ENCODE results near the gene DVL2. TPM values are rescaled to one million over a fixed set of nuclear protein-coding genes. Genes with fewer than 3 reads are reported as not detected.

Gene DVL2
- total and polyA plus RNA-seq, 11 donors: 13.0 to 28.6 (median 17.2) TPM

DNA sequence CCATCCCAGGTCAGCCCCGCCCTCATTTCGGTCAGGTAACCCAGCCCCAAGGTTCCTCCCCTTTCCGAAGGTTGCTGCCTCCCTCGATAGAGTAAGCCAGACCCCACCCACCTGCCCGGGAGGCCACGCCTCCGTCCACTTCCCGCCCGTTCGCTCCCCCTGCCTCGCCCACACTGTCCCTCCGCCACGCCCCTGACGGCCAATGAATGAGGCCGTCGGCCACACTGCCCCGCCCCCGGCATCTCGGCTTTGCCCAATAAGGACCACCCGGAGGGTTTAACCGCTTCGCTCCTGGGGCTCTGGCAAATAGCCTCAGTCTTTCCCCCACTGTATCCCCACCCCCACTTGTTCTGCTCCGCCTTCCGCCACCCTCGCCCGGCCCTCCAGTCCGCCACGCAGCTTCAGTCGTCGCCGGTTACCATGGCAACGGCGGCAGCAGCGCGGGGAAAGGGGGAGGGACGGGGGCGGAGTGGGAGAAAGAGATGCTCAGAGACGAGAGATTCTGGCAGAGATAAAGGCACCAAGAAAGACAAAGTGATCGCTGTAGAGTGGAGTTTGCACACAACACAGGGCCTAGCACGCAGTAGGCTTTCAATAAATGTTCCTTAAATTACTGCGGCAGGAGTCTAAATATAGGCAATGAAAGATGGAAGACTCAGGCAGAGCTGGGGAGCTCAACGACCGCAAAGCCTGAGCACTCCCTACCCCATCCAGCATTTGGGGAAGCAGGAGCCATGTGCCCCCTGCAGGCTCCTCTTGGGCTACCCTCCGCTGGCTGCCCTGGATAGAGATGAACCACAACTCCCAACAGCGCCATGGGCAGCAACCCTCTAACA is 19.8 kb downstream of the DVL2 start:
- peak; percentile 89 to 92 (median 90) for ATAC-seq
- DNase-seq: peak; percentile 98 to 100 (median 99)
- Histone ChIP-seq H3K27ac (peak overlapping the region in 11 of 12 donors; percentile 44 to 99 (median 70)), H3K9me3 (no peaks in the 10 kb centered on the region), H3K4me3 (peak overlapping the region; percentile 19 to 77 (median 64)), H3K27me3 (no peaks in the 10 kb centered on the region), H3K36me3 (no peaks in the 10 kb centered on the region), H3K4me1 (peaks cover 0 to 67% (median 45%) of the 10 kb centered on the region in 12 donors)
- WGBS, 4 donors: 0 to 1% (median 0%) methylated on average over 40 to 45 of the region's 45 CpGs
- intact Hi-C loops (cut with DNase I): loop anchor here in 2 of 10 donors (5.0 kb wide), 2 partner anchors 33 to 93 kb away; partner anchors contain the start of gene EIF5A (in 1 of the 2)
- TF ChIP-seq, protein P1, sequence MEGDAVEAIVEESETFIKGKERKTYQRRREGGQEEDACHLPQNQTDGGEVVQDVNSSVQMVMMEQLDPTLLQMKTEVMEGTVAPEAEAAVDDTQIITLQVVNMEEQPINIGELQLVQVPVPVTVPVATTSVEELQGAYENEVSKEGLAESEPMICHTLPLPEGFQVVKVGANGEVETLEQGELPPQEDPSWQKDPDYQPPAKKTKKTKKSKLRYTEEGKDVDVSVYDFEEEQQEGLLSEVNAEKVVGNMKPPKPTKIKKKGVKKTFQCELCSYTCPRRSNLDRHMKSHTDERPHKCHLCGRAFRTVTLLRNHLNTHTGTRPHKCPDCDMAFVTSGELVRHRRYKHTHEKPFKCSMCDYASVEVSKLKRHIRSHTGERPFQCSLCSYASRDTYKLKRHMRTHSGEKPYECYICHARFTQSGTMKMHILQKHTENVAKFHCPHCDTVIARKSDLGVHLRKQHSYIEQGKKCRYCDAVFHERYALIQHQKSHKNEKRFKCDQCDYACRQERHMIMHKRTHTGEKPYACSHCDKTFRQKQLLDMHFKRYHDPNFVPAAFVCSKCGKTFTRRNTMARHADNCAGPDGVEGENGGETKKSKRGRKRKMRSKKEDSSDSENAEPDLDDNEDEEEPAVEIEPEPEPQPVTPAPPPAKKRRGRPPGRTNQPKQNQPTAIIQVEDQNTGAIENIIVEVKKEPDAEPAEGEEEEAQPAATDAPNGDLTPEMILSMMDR (IDR thresholded peaks at IDR 0.05): peak; percentile 24 to 72 (median 48)
- no peak for TF ChIP-seq POLR2A (IDR thresholded peaks at IDR 0.05)

DNA sequence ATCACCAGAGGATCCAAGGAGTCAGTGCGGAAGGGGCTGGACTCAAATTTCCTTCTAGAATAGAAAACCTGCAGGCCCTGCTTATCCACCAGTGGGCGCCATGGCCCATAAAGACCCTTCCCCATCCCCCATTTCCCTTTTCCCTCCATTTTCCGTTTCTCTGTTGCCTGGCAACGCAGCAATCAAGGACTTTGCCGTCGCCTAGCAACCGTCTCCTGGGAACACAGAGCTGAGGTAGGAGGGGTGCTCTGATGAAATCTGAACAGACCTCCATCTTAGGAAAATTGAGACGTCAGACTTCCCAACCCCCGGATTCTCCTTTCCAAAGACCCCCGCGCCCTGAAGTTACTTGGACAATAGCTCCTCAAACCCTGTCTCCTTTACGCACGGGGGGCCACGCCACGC is 20.4 kb downstream of the DVL2 start:
- peak overlapping the region in 11 of 12 donors; percentile 40 to 77 (median 64) for H3K4me3 ChIP-seq
- H3K9me3 ChIP-seq: no peaks in the 10 kb centered on the region
- H3K36me3 ChIP-seq: no peaks in the 10 kb centered on the region
- ATAC-seq (peak in 1 of 4 donors; percentile 0), DNase-seq (peak in 3 of 5 donors; percentile 60 to 77 (median 75))
- TF ChIP-seq, protein P1 (IDR thresholded peaks at IDR 0.05): peak in 8 of 12 donors; percentile 7 to 48 (median 40)
- TF ChIP-seq POLR2A (IDR thresholded peaks at IDR 0.05): no peak
- peak overlapping the region in 8 of 12 donors; percentile 17 to 99 (median 70) for H3K27ac ChIP-seq
- H3K27me3 ChIP-seq: no peaks in the 10 kb centered on the region
- intact Hi-C loops (cut with DNase I): loop anchor here in 1 of 10 donors (5.0 kb wide), 1 partner anchor 33 kb away; no protein-coding TSS in a partner anchor
- peaks cover 0 to 61% (median 38%) of the 10 kb centered on the region in 12 donors for H3K4me1 ChIP-seq
- 2 to 6% (median 3%) methylated on average over 15 of the region's 15 CpGs for WGBS, 4 donors

DNA sequence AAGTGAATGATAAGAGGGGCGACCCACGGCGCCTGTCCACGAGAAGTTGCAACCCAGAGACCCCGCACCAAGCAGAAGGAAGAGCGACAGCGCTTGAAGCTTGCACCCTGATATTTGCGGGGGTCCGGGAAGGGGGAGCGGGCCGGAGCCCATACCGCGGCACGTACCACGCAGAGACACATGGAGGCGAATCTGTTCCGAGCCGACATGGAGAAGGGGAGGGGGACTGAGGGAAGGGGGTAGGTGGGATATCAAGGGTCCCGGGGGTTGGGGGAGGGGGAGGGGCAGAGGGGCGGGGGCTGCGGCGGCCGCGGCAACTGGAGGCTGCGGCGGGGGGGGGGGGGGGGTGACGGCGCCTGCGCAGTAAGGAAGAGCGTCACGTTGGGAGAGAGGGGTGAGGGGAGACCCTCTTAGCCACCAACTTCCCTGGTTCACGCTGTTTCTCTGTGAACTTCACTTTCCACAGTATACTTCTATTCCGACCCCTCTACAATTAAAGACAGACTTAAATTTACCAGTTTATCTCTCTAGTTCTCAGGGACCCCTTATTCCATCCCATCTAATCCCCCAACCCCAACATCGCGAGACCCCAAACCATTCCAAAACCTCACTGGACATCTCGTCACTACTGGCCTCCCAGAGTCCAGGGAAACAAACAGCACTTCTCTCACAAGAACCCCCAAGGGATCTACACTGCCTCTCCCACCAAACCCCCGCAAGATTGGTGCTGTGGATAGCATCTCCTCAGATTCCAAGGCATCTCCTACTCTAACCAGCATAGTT is 22.6 kb downstream of the DVL2 start:
- peak overlapping the region in 5 of 12 donors; percentile 3 to 38 (median 22) for H3K4me3 ChIP-seq
- no peaks in the 10 kb centered on the region for H3K36me3 ChIP-seq
- DNase-seq (no peak), ATAC-seq (no peak)
- no peaks in the 10 kb centered on the region for H3K27me3 ChIP-seq
- H3K9me3 ChIP-seq: no peaks in the 10 kb centered on the region
- TF ChIP-seq POLR2A (IDR thresholded peaks at IDR 0.05): no peak
- TF ChIP-seq, protein P1 (IDR thresholded peaks at IDR 0.05): no peak
- H3K27ac ChIP-seq: no peak overlapping the region
- 39 to 42% (median 41%) methylated on average over 30 to 36 of the region's 37 CpGs for WGBS, 4 donors
- intact Hi-C loops (cut with DNase I): loop anchor here in 1 of 10 donors (5.0 kb wide), 1 partner anchor 36 kb away; no protein-coding TSS in a partner anchor
- H3K4me1 ChIP-seq: peaks cover 0 to 40% (median 25%) of the 10 kb centered on the region in 12 donors

Measured in heart left ventricle (tissue), 16 donors.